K562 (cell line): ENCODE data around the gene ASCC3. TPM values are rescaled to one million over a fixed set of nuclear protein-coding genes. Genes with fewer than 3 reads are reported as not detected.

Source experiments
- ATAC-seq: fragments of 200-7000 bp; cut with Tn5 transposase; 3 replicates; pipeline ENCODE4 v1.9.1; 2020; ENCODE audit warnings: moderate library complexity
- BruUV-seq: library from RNA; stranded (reverse); fragments of 400-500 nt; replicated peaks from 2 replicates; lab custom pipeline; 2021; lab: Mats Ljungman, UMichigan
- CTCF ChIA-PET: fragments of 300-600 bp; formaldehyde crosslinking; extraction: SDS; loops from one replicate; lab custom pipeline; 2021; ENCODE audit warnings: low intra/inter-chr PET ratio; lab: Yijun Ruan, JAX
- POLR2A ChIA-PET: fragments of 300-600, 350-650 bp; sonication (Branson Sonifier 250); formaldehyde crosslinking; extraction: SDS; loops from one replicate; lab custom pipeline; 2021; ENCODE audit warnings: antibody characterized with exemption, inconsistent platforms; lab: Yijun Ruan, JAX
- DNase-seq, 4 experiments: peaks; one replicate each; pipeline versions ENCODE4 v3.0.0 to v3.0.0-alpha.2; 2011 to 2018; ENCODE audit warnings: low spot score in 3 of 4, mixed read lengths in 3 of 4; ENCODE audit errors: extremely low read depth in 1 of 4
- FAIRE-seq: peaks from 2 replicates; lab custom pipeline; 2011; peaks lifted over from hg19 to GRCh38; lab: Jason Lieb, UNC
- H2AFZ ChIP-seq: 2 replicates; pipeline ENCODE4 v1.6.0; 2011; ENCODE audit warnings: low read depth, low read length, control low read depth, inconsistent platforms
- H3K27ac ChIP-seq: fragments of 200-600 bp; 3 replicates; pipeline ENCODE4 v1.8.0; 2011; ENCODE audit warnings: low read depth, mild to moderate bottlenecking, control low read depth, inconsistent platforms, low read length, moderate library complexity, mixed read lengths; ENCODE audit errors: extremely low read depth
- H3K27me3 ChIP-seq, 2 experiments: fragments of 300-600 bp in 1 of 2; 2 replicates in 1 of 2; 3 replicates in 1 of 2; pipeline versions ENCODE4 v1.6.0 to v1.8.0; 2011; ENCODE audit warnings: inconsistent platforms in 2 of 2, low read length in 2 of 2, mild to moderate bottlenecking in 1 of 2, mixed read lengths in 1 of 2, moderate library complexity in 1 of 2; ENCODE audit not compliant: control insufficient read depth in 2 of 2, insufficient read depth in 2 of 2
- H3K36me3 ChIP-seq: fragments of 300-600 bp; 3 replicates; pipeline ENCODE4 v1.8.0; 2011; ENCODE audit warnings: mild to moderate bottlenecking, low read length, inconsistent platforms; ENCODE audit not compliant: control insufficient read depth, insufficient read depth
- H3K4me1 ChIP-seq, 2 experiments: fragments of 200-600 bp in 1 of 2; replicated peaks in 1 of 2; 2 replicates in 1 of 2; 3 replicates in 1 of 2; pipeline versions ENCODE4 v1.5.1 to v1.8.0; 2011; ENCODE audit warnings: inconsistent platforms in 2 of 2, low read length in 2 of 2, mild to moderate bottlenecking in 1 of 2, mixed read lengths in 1 of 2, moderate library complexity in 1 of 2; ENCODE audit not compliant: control insufficient read depth in 2 of 2, insufficient read depth in 2 of 2
- H3K4me2 ChIP-seq: 2 replicates; pipeline ENCODE4 v1.6.1; 2011; ENCODE audit warnings: low read length, control low read depth, inconsistent platforms, mixed read lengths; ENCODE audit not compliant: insufficient read depth
- H3K4me3 ChIP-seq: fragments of 200-600 bp; sonication (generic), shearing (Covaris generic); 2 replicates; pipeline ENCODE4 v1.5.1; 2016; ENCODE audit warnings: control low read depth, inconsistent platforms
- H3K79me2 ChIP-seq: fragments of 200-600 bp; 3 replicates; pipeline ENCODE4 v1.8.0; 2011; ENCODE audit warnings: low read length, inconsistent platforms; ENCODE audit not compliant: control insufficient read depth, insufficient read depth
- H3K9ac ChIP-seq, 2 experiments: 2 replicates each; pipeline versions ENCODE4 v1.6.0 to v1.6.1; 2011; ENCODE audit warnings: low read depth in 2 of 2, low read length in 2 of 2, control low read depth in 1 of 2, inconsistent platforms in 1 of 2, mild to moderate bottlenecking in 1 of 2, mixed read lengths in 1 of 2; ENCODE audit not compliant: insufficient read depth in 1 of 2
- H3K9me1 ChIP-seq: one replicate; pipeline ENCODE4 v1.6.0; 2011; ENCODE audit warnings: inconsistent platforms, mild to moderate bottlenecking, low read length, moderate library complexity; ENCODE audit not compliant: control insufficient read depth, insufficient read depth
- H3K9me3 ChIP-seq: replicated peaks from 2 replicates; pipeline ENCODE4 v1.5.1; 2011; ENCODE audit warnings: low read depth, low read length, inconsistent platforms; ENCODE audit not compliant: control insufficient read depth, insufficient read depth
- H4K20me1 ChIP-seq: replicated peaks from 2 replicates; pipeline ENCODE4 v1.6.1; 2011; ENCODE audit warnings: low read length, inconsistent platforms, mixed read lengths; ENCODE audit not compliant: control insufficient read depth, insufficient read depth
- CXXC5 ChIP-seq: fragments of 250-450 bp; sonication (Bioruptor Pico); IDR thresholded peaks from 2 replicates; pipeline ENCODE4 v1.8.0; 2022; ENCODE audit warnings: inconsistent platforms, mild to moderate bottlenecking, moderate library complexity
- EP300 ChIP-seq: IDR thresholded peaks from 2 replicates; pipeline ENCODE4 v1.6.1; 2012; ENCODE audit warnings: low read length, improper control_type of control experiment
- GTF2E2 ChIP-seq: fragments of 200-800 bp; sonication (Bioruptor generic); IDR thresholded peaks from 2 replicates; pipeline ENCODE4 v1.6.1; 2016; ENCODE audit warnings: missing genetic modification characterization, missing compliant biosample characterization
- HDAC2 ChIP-seq: fragments of 450-650 bp; IDR thresholded peaks from 2 replicates; pipeline ENCODE4 v1.6.1; 2016; ENCODE audit warnings: mild to moderate bottlenecking
- HDAC3 ChIP-seq: fragments of 450-650 bp; IDR thresholded peaks from 2 replicates; pipeline ENCODE4 v1.6.1; 2018; ENCODE audit warnings: borderline replicate concordance, mild to moderate bottlenecking, moderate library complexity; ENCODE audit not compliant: partially characterized antibody
- NELFE ChIP-seq: IDR thresholded peaks from 2 replicates; pipeline ENCODE4 v1.6.1; 2011; ENCODE audit warnings: mild to moderate bottlenecking; ENCODE audit not compliant: insufficient read depth, insufficient read length
- NFIC ChIP-seq: fragments of 450-650 bp; IDR thresholded peaks from 2 replicates; pipeline ENCODE4 v1.6.1; 2017; ENCODE audit warnings: mild to moderate bottlenecking, inconsistent platforms
- RBM15 ChIP-seq: fragments of 200-400 bp; formaldehyde crosslinking; IDR thresholded peaks from 2 replicates; pipeline ENCODE4 v1.6.1; 2018; ENCODE audit warnings: mild to moderate bottlenecking, low read length, moderate library complexity; ENCODE audit not compliant: insufficient read depth
- TEAD2 ChIP-seq: fragments of 450-650 bp; IDR thresholded peaks from 2 replicates; pipeline ENCODE4 v1.6.1; 2016; ENCODE audit warnings: missing genetic modification characterization, control low read depth, missing compliant biosample characterization
- TOE1 ChIP-seq, 2 experiments: fragments of 450-650 bp in 1 of 2; sonication (generic) in 1 of 2; formaldehyde crosslinking in 1 of 2; IDR thresholded peaks; 2 replicates each; pipeline versions ENCODE4 v1.7.1 to v1.8.0; 2016 to 2022; ENCODE audit warnings: borderline replicate concordance in 2 of 2, mild to moderate bottlenecking in 2 of 2, antibody characterized with exemption in 1 of 2, inconsistent platforms in 1 of 2, low read depth in 1 of 2, missing genetic modification reagents in 1 of 2, moderate library complexity in 1 of 2
- ZNF395 ChIP-seq: fragments of 200-800 bp; sonication (Bioruptor generic); IDR thresholded peaks from 2 replicates; pipeline ENCODE4 v1.6.1; 2017; ENCODE audit warnings: missing genetic modification characterization, missing compliant biosample characterization
- ZNF449 ChIP-seq: fragments of 250-450 bp; sonication (Bioruptor Pico); IDR thresholded peaks from 2 replicates; pipeline ENCODE4 v1.8.0; 2022; ENCODE audit warnings: moderate library complexity, mild to moderate bottlenecking, inconsistent platforms
- WGBS: fragments of 100-300 bp; shearing (Covaris generic); methylation state at CpG from one replicate; pipeline ENCODE4 v1.1.6; 2016; ENCODE audit warnings: low coverage, mixed read lengths; ENCODE audit not compliant: insufficient coverage; ENCODE audit errors: missing lambda C conversion rate; 5-methylcytosine and 5-hydroxymethylcytosine counted together
- in situ Hi-C: fragments of 300-500 bp; cut with MboI; formaldehyde crosslinking; loops from 4 replicates; pipeline ENCODE4 v1.15.0; 2018; ENCODE audit warnings: inconsistent platforms, mixed read lengths
- intact Hi-C: fragments of 100-400 bp; cut with micrococcal nuclease; formaldehyde crosslinking; loops from 2 replicates; pipeline ENCODE4 v1.14.2; 2022
- polyA plus RNA-seq, 8 experiments: library from polyadenylated mRNA; depleted of rRNA in 4 of 8; stranded (reverse) in 5 of 8; unstranded in 3 of 8; fragments of >200 nt; fragmentation: Nextera tagmentation in 2 of 8; fragmentation: Illumina TruSeq in 1 of 8; extraction: Ambion mirVana in 2 of 8; extraction: Trizol in 1 of 8; gene quantifications; 2 replicates each; pipeline versions ENCODE4 v1.2.1 to v1.2.3, GENCODE V29; 2011 to 2014; ENCODE audit warnings: inconsistent platforms in 1 of 8, missing spikeins in 1 of 8
- total RNA-seq, 7 experiments: library from RNA; depleted of rRNA in 6 of 7; stranded (reverse); fragments of >200 nt in 6 of 7; fragmentation: Illumina TruSeq in 2 of 7; extraction: Trizol in 2 of 7; gene quantifications; 2 replicates each; pipeline versions ENCODE4 v1.2.1 to v1.2.3, GENCODE V29; 2011 to 2021; ENCODE audit warnings: low replicate concordance in 1 of 7

ASCC3 gene
- total and polyA plus RNA-seq, 9 of the 15 experiments (the other 6 are each of a cell fraction or from before 2014, with no cell fraction given): 16.1 to 56.1 (median 33.9) TPM

DNA sequence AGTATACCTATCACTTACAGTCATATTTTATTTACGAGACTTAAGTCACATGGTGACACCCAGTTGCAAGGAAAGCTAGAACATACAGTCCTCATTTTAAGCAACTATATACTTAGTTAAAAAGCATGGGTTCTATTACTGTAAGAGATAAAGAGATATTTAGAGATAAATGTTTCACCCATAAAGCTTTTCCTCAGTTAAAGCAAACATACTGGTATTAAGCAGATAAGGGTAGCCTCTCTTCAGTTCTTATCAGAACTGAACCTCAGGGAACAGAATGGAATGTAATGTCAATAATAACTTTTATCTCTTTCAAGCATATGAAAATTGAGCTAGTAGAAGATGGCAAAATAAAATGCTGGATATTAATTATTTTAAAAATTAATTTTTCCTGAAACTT, 9.9 kb upstream of the ASCC3 start:
- H4K20me1 ChIP-seq: no peaks in the 10 kb centered on the region
- H3K9me3 ChIP-seq: no peaks in the 10 kb centered on the region
- no peak overlapping the region for H3K4me3 ChIP-seq
- FAIRE-seq (peak; percentile 37), DNase-seq (peak in 3 of 4 experiments; percentile 16 to 27 (median 20)), ATAC-seq (no peak; the same call in 2 of the 3 replicates)
- intact Hi-C loops: no loop called here
- no peak overlapping the region for H3K27ac ChIP-seq
- in situ Hi-C loops: no loop called here
- no peak overlapping the region for H3K4me2 ChIP-seq
- no peak overlapping the region for H3K9ac ChIP-seq
- WGBS: 52% methylated on average over 1 of the region's 1 CpG
- ChIA-PET POLR2A (interaction anchor here (0.6 kb wide), 1 partner anchor 185 kb away, joined by 3 read pairs; no protein-coding TSS in a partner anchor), CTCF (no interaction called here)
- BruUV-seq: no TSS peak
- H3K79me2 ChIP-seq: no peaks in the 10 kb centered on the region
- H3K4me1 ChIP-seq: peaks cover 5 to 7% of the 10 kb centered on the region in 2 experiments; a peak in 4 of 5 replicates
- H3K36me3 ChIP-seq: no peaks in the 10 kb centered on the region
- H3K27me3 ChIP-seq: no peaks in the 10 kb centered on the region
- H3K9me1 ChIP-seq: no peaks in the 10 kb centered on the region
- no peak overlapping the region; the same call in 1 of the 2 replicates for H2AFZ ChIP-seq
- no peak for TF ChIP-seq TEAD2
- TF ChIP-seq ZNF395 (CRISPR knock-in tag): no peak
- TF ChIP-seq ZNF449 (CRISPR knock-in tag): no peak
- no peak for TF ChIP-seq TOE1 (IDR thresholded peaks at IDR 0.05; ENCODE audit: borderline replicate concordance)
- no peak for TF ChIP-seq TOE1 (CRISPR knock-in tag; IDR thresholded peaks at IDR 0.05; ENCODE audit: borderline replicate concordance, low read depth)
- peak; percentile 41; the same call in 1 of the 2 replicates for TF ChIP-seq NFIC
- no peak for TF ChIP-seq GTF2E2 (tag)
- no peak for TF ChIP-seq CXXC5 (CRISPR knock-in tag)
- TF ChIP-seq EP300: peak; percentile 69
- no peak for TF ChIP-seq NELFE
- TF ChIP-seq RBM15: no peak
- no peak for TF ChIP-seq HDAC3
- no peak for TF ChIP-seq HDAC2
